ENCODE measurements around the gene UBR2.
"Not testable (repeated sequence)": the region's sequence is repeated elsewhere in the genome, so short reads cannot be mapped to it uniquely, and the experiment has no call there.

Gene UBR2

GRCh38 chr6:42733867-42734481 is 170.1 kb downstream of the UBR2 start:
- DNase-seq: not testable (repeated sequence)

- no peak for DNase-seq
These were observed 172.1 kb downstream of the UBR2 start for GRCh38 chr6:42735976-42736375.

- no peak for DNase-seq
These were observed 176.9 kb downstream of the UBR2 start for GRCh38 chr6:42740725-42741124.

GRCh38 chr6:42742116-42742894 is 178.5 kb downstream of the UBR2 start:
- no peak for DNase-seq
